H1 (cell line): ENCODE results near the gene RAMP1. TPM values are rescaled to one million over a fixed set of nuclear protein-coding genes. Genes with fewer than 3 reads are reported as not detected.

ENCODE experiments used
- CTCF ChIA-PET: fragments of 300-600 bp; sonication (Branson Sonifier 250); formaldehyde crosslinking; loops from one replicate; lab custom pipeline; 2021; ENCODE audit not compliant: partially characterized antibody; lab: Charles Lee
- POLR2A ChIA-PET: fragments of 300-600 bp; sonication (Branson Sonifier 250); formaldehyde crosslinking; loops from one replicate; lab custom pipeline; 2021; ENCODE audit warnings: inconsistent platforms; ENCODE audit not compliant: partially characterized antibody; lab: Charles Lee
- DNase-seq, 2 experiments: peaks; one replicate each; pipeline versions ENCODE4 v3.0.0 to v3.0.0-alpha.2; 2010 to 2022; ENCODE audit warnings: low spot score in 2 of 2, low read depth in 1 of 2, mixed read lengths in 1 of 2
- FAIRE-seq: peaks from 2 replicates; lab custom pipeline; 2011; peaks lifted over from hg19 to GRCh38; lab: Jason Lieb, UNC
- H2AFZ ChIP-seq: 2 replicates; pipeline ENCODE4 v1.8.1; 2012; ENCODE audit warnings: low read length, inconsistent platforms
- H2AK5ac ChIP-seq: 2 replicates; pipeline ENCODE4 v1.6.1; 2013; ENCODE audit warnings: low read depth, low read length
- H2BK120ac ChIP-seq: replicated peaks from 2 replicates; pipeline ENCODE3; 2013; ENCODE audit warnings: low read depth, low read length, inconsistent platforms
- H2BK12ac ChIP-seq: 2 replicates; pipeline ENCODE4 v1.6.1; 2013; ENCODE audit warnings: low read depth, low read length
- H2BK15ac ChIP-seq: 2 replicates; pipeline ENCODE4 v1.6.1; 2013; ENCODE audit warnings: low read length
- H2BK20ac ChIP-seq: 2 replicates; pipeline ENCODE4 v1.6.1; 2013; ENCODE audit warnings: low read length
- H2BK5ac ChIP-seq: 2 replicates; pipeline ENCODE4 v1.6.1; 2013; ENCODE audit warnings: low read depth, low read length
- H3K14ac ChIP-seq: 2 replicates; pipeline ENCODE4 v1.6.1; 2013; ENCODE audit warnings: inconsistent platforms; ENCODE audit not compliant: insufficient read length
- H3K18ac ChIP-seq: 2 replicates; pipeline ENCODE4 v1.6.1; 2013; ENCODE audit warnings: low read length; ENCODE audit errors: extremely low read depth
- H3K23ac ChIP-seq: 2 replicates; pipeline ENCODE4 v1.6.1; 2013; ENCODE audit warnings: inconsistent platforms; ENCODE audit not compliant: insufficient read length
- H3K23me2 ChIP-seq: 2 replicates; pipeline ENCODE4 v1.6.1; 2013; ENCODE audit warnings: low read depth, low read length
- H3K27ac ChIP-seq: 2 replicates; pipeline ENCODE4 v1.6.1; 2011; ENCODE audit warnings: low read depth, low read length, inconsistent platforms
- H3K27me3 ChIP-seq, 4 experiments: replicated peaks in 1 of 4; 1 replicate in 1 of 4; 2 replicates in 3 of 4; pipeline versions ENCODE4 v1.6.1 to v1.8.1; 2011 to 2013; ENCODE audit warnings: low read length in 3 of 4, mild to moderate bottlenecking in 3 of 4, inconsistent platforms in 2 of 4, mixed read lengths in 2 of 4, moderate library complexity in 1 of 4; ENCODE audit not compliant: control insufficient read depth in 3 of 4, insufficient read depth in 3 of 4; ENCODE audit errors: extremely low read depth in 1 of 4
- H3K36me3 ChIP-seq, 4 experiments: 2 replicates each; pipeline versions ENCODE4 v1.6.1 to v1.8.1; 2011 to 2013; ENCODE audit warnings: mild to moderate bottlenecking in 4 of 4, low read length in 3 of 4, moderate library complexity in 2 of 4, control low read depth in 1 of 4, inconsistent platforms in 1 of 4; ENCODE audit not compliant: insufficient read depth in 4 of 4, control insufficient read depth in 2 of 4
- H3K4ac ChIP-seq: replicated peaks from 2 replicates; pipeline ENCODE3; 2013; ENCODE audit warnings: low read length, low read depth, mixed read lengths, inconsistent platforms; ENCODE audit not compliant: insufficient read length
- H3K4me1 ChIP-seq, 4 experiments: replicated peaks in 1 of 4; 1 replicate in 1 of 4; 2 replicates in 3 of 4; pipeline versions ENCODE4 v1.6.1 to v1.8.1; 2011 to 2013; ENCODE audit warnings: low read length in 3 of 4, inconsistent platforms in 2 of 4, mixed read lengths in 1 of 4; ENCODE audit not compliant: insufficient read depth in 4 of 4, control insufficient read depth in 3 of 4
- H3K4me2 ChIP-seq, 2 experiments: 2 replicates each; pipeline versions ENCODE4 v1.6.1 to v1.8.1; 2011 to 2013; ENCODE audit warnings: low read depth in 2 of 2, low read length in 2 of 2, control low read depth in 1 of 2, inconsistent platforms in 1 of 2, mild to moderate bottlenecking in 1 of 2; ENCODE audit not compliant: insufficient read depth in 1 of 2
- H3K4me3 ChIP-seq, 4 experiments: fragments of 200-600, 300-600 bp in 1 of 4; sonication (generic), shearing (Covaris generic), sonication (Bioruptor Twin) in 1 of 4; 2 replicates each; pipeline versions ENCODE4 v1.5.1 to v1.8.1; 2011 to 2016; ENCODE audit warnings: low read length in 4 of 4, low read depth in 3 of 4, control low read depth in 2 of 4, inconsistent platforms in 2 of 4, mild to moderate bottlenecking in 2 of 4, mixed read lengths in 1 of 4, moderate library complexity in 1 of 4; ENCODE audit not compliant: insufficient read depth in 2 of 4; ENCODE audit errors: extremely low read depth in 1 of 4
- H3K56ac ChIP-seq: replicated peaks from 2 replicates; pipeline ENCODE3; 2013; ENCODE audit warnings: low read depth, mild to moderate bottlenecking, mixed read lengths, low read length, inconsistent platforms; ENCODE audit not compliant: insufficient read length
- H3K79me1 ChIP-seq: 2 replicates; pipeline ENCODE4 v1.6.1; 2013; ENCODE audit warnings: low read depth, low read length, control low read depth
- H3K79me2 ChIP-seq, 2 experiments: 2 replicates each; pipeline versions ENCODE4 v1.6.1 to v1.8.1; 2012 to 2013; ENCODE audit warnings: low read length in 2 of 2, mild to moderate bottlenecking in 2 of 2, inconsistent platforms in 1 of 2; ENCODE audit not compliant: insufficient read depth in 2 of 2, control insufficient read depth in 1 of 2
- H3K9ac ChIP-seq, 4 experiments: replicated peaks in 1 of 4; 1 replicate in 1 of 4; 2 replicates in 3 of 4; pipeline versions ENCODE4 v1.6.1 to v1.8.1; 2011 to 2013; ENCODE audit warnings: low read depth in 3 of 4, low read length in 3 of 4, control low read depth in 2 of 4, mild to moderate bottlenecking in 2 of 4, moderate library complexity in 2 of 4, inconsistent platforms in 1 of 4; ENCODE audit errors: extremely low read depth in 1 of 4
- H3K9me3 ChIP-seq, 2 experiments: 2 replicates each; pipeline versions ENCODE4 v1.6.1 to v1.8.1; 2012 to 2013; ENCODE audit warnings: mild to moderate bottlenecking in 2 of 2, moderate library complexity in 2 of 2, control low read depth in 1 of 2, inconsistent platforms in 1 of 2, low read depth in 1 of 2, low read length in 1 of 2, mixed read lengths in 1 of 2; ENCODE audit not compliant: insufficient read depth in 2 of 2
- H4K20me1 ChIP-seq, 2 experiments: replicated peaks in 1 of 2; 2 replicates each; pipeline versions ENCODE3 to v1.8.1; 2011 to 2013; ENCODE audit warnings: inconsistent platforms in 2 of 2, low read length in 2 of 2, mild to moderate bottlenecking in 1 of 2; ENCODE audit not compliant: insufficient read depth in 2 of 2, control insufficient read depth in 1 of 2
- H4K5ac ChIP-seq: 2 replicates; pipeline ENCODE4 v1.6.1; 2013; ENCODE audit warnings: low read length, low read depth, mixed read lengths, inconsistent platforms; ENCODE audit not compliant: insufficient read length
- H4K8ac ChIP-seq: 2 replicates; pipeline ENCODE4 v1.8.0; 2013; ENCODE audit warnings: mild to moderate bottlenecking, moderate library complexity, low read length, inconsistent platforms; ENCODE audit not compliant: insufficient read depth; ENCODE audit errors: extremely low read depth
- H4K91ac ChIP-seq: replicated peaks from 2 replicates; pipeline ENCODE3; 2013; ENCODE audit warnings: low read length, mixed read lengths, inconsistent platforms; ENCODE audit not compliant: insufficient read length
- WGBS, 2 experiments: shearing (Covaris generic) in 1 of 2; methylation state at CpG; one replicate each; pipeline versions ENCODE4 v1.1.6 to v1.1.7; 2013 to 2015; ENCODE audit warnings: low lambda C conversion rate in 2 of 2, mixed read lengths in 2 of 2, inconsistent platforms in 1 of 2, low coverage in 1 of 2, missing lambda C conversion rate in 1 of 2; ENCODE audit not compliant: insufficient replicate concordance in 2 of 2, insufficient coverage in 1 of 2, insufficient read length in 1 of 2; ENCODE audit errors: extremely low coverage in 1 of 2, missing lambda C conversion rate in 1 of 2; 5-methylcytosine and 5-hydroxymethylcytosine counted together
- polyA plus RNA-seq, 7 experiments: library from polyadenylated mRNA; depleted of rRNA in 3 of 7; stranded (reverse) in 5 of 7; unstranded in 2 of 7; fragments of >200 nt in 5 of 7; fragments of 200-250 nt in 2 of 7; gene quantifications; 1 replicate in 5 of 7; 2 replicates in 1 of 7; 4 replicates in 1 of 7; pipeline versions ENCODE4 v1.2.1 to v1.2.3, GENCODE V29; 2011 to 2013; ENCODE audit warnings: missing spikeins in 2 of 7, mixed read lengths in 2 of 7
- total RNA-seq: library from RNA; stranded (reverse); fragmentation: NEBNext Ultra II Directional; extraction: Animal tissue kit (Norgen Biotek cat#: 25700); gene quantifications from 2 replicates; pipeline ENCODE4 v1.2.1, GENCODE V29; 2021

The RAMP1 gene
- total and polyA plus RNA-seq, 2 of the 8 experiments (the other 6 are each of a cell fraction or from before 2014, with no cell fraction given): 0.65 to 4.3 TPM

GRCh38 chr2:237867465-237867864 is 8.0 kb downstream of the RAMP1 start:
- no peak overlapping the region for H3K18ac ChIP-seq
- no peak overlapping the region for H2BK20ac ChIP-seq
- no peaks in the 10 kb centered on the region; a peak in 1 of 4 replicates for H3K9me3 ChIP-seq
- no peak overlapping the region for H3K23ac ChIP-seq
- H2AK5ac ChIP-seq: no peak overlapping the region
- no peaks in the 10 kb centered on the region for H3K79me2 ChIP-seq
- WGBS, 2 experiments: 84% methylated on average over 10 of the region's 10 CpGs; no CpG with 5 or more reads in 1 of the 2 experiments
- no peak overlapping the region for H2BK120ac ChIP-seq
- no peaks in the 10 kb centered on the region for H3K27me3 ChIP-seq
- no peak overlapping the region for H2BK15ac ChIP-seq
- no peak overlapping the region for H2BK5ac ChIP-seq
- no peak overlapping the region for H3K4me2 ChIP-seq
- H3K4ac ChIP-seq: peak overlapping the region; percentile 58
- H4K8ac ChIP-seq: no peak overlapping the region
- H2AFZ ChIP-seq: no peak overlapping the region
- no peaks in the 10 kb centered on the region for H3K23me2 ChIP-seq
- CTCF ChIA-PET: interaction anchor here (0.5 to 2.5 kb wide), 2 partner anchors 9 to 323 kb away, joined by 3 to 7 read pairs; no protein-coding TSS in a partner anchor
- no peak overlapping the region for H3K9ac ChIP-seq
- H3K27ac ChIP-seq: no peak overlapping the region
- H4K5ac ChIP-seq: no peak overlapping the region
- FAIRE-seq (no peak), DNase-seq (no peak)
- H3K56ac ChIP-seq: no peak overlapping the region
- no peaks in the 10 kb centered on the region for H4K20me1 ChIP-seq
- peaks cover 0 to 7% (median 2%) of the 10 kb centered on the region in 4 experiments; a peak in 3 of 7 replicates for H3K4me1 ChIP-seq
- H3K4me3 ChIP-seq: no peak overlapping the region
- H2BK12ac ChIP-seq: no peak overlapping the region
- H3K14ac ChIP-seq: no peak overlapping the region
- H4K91ac ChIP-seq: no peak overlapping the region
- POLR2A ChIA-PET: no interaction called here
- H3K36me3 ChIP-seq: no peaks in the 10 kb centered on the region
- H3K79me1 ChIP-seq: no peaks in the 10 kb centered on the region
